ENCODE results near the gene IFT88. TPM values are rescaled to one million over a fixed set of nuclear protein-coding genes. Genes with fewer than 3 reads are reported as not detected.

The IFT88 gene
- total RNA-seq, 1 experiment from 2014 or later: 5.2 TPM

DNA sequence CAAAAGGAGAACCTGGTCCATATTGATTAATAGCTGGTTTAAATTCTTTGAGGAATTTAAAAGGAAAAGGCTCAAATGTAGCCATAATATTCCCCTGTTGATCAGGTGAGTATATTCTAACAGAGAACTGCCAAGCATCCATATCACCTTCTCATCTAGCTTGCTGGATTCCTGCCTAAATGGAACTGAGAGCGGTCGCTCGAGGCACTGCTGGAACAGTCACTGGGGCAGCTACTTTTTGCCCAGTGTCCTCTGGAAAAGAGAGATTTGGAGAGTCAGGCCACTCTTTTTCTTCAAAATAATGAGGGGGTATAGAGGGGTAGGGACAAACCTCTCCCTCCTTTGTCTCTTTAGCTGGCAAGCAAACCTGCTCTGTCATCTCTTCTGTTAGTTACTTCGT, 117.1 kb downstream of the IFT88 start:
- no peaks in the 10 kb centered on the region for H4K20me1 ChIP-seq (ENCODE audit: control insufficient read depth, insufficient read depth, insufficient read length)
- Mint-ChIP-seq H3K4me3 (no peak overlapping the region), H3K4me1 (peaks cover 47 to 53% of the 10 kb centered on the region in 2 experiments), H3K9me3 (no peaks in the 10 kb centered on the region), H3K27ac (peak overlapping the region in 1 of 3 experiments; percentile 85; a peak in 2 of 7 replicates), H3K27me3 (ENCODE audit: low read depth) (no peaks in the 10 kb centered on the region), H3K36me3 (ENCODE audit: insufficient read depth in 1 of 3, low read depth in 3 of 3) (no peaks in the 10 kb centered on the region)
- TF ChIP-seq, protein P1, sequence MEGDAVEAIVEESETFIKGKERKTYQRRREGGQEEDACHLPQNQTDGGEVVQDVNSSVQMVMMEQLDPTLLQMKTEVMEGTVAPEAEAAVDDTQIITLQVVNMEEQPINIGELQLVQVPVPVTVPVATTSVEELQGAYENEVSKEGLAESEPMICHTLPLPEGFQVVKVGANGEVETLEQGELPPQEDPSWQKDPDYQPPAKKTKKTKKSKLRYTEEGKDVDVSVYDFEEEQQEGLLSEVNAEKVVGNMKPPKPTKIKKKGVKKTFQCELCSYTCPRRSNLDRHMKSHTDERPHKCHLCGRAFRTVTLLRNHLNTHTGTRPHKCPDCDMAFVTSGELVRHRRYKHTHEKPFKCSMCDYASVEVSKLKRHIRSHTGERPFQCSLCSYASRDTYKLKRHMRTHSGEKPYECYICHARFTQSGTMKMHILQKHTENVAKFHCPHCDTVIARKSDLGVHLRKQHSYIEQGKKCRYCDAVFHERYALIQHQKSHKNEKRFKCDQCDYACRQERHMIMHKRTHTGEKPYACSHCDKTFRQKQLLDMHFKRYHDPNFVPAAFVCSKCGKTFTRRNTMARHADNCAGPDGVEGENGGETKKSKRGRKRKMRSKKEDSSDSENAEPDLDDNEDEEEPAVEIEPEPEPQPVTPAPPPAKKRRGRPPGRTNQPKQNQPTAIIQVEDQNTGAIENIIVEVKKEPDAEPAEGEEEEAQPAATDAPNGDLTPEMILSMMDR (conservative IDR thresholded peaks at IDR 0.05): no peak
- no peak overlapping the region for H4K5ac ChIP-seq (ENCODE audit: insufficient read length, low read depth, low read length)
- no peak overlapping the region for H3K4ac ChIP-seq (ENCODE audit: low read depth, low read length)
- no peaks in the 10 kb centered on the region; the same call in 1 of the 2 replicates for H3K4me1 ChIP-seq (ENCODE audit: insufficient read depth, low read length)
- no peak overlapping the region for H2BK15ac ChIP-seq (ENCODE audit: low read depth, low read length)
- H3K79me2 ChIP-seq (ENCODE audit: insufficient read depth, low read length): no peaks in the 10 kb centered on the region
- H2AFZ ChIP-seq (ENCODE audit: low read length): no peak overlapping the region
- no peak overlapping the region for H4K8ac ChIP-seq (replicated peaks; ENCODE audit: insufficient read length, low read depth, low read length)
- H2AK5ac ChIP-seq (ENCODE audit: insufficient read length, low read length): no peak overlapping the region
- WGBS (ENCODE audit: extremely low coverage, insufficient read length, low lambda C conversion rate): no CpG with 5 or more reads among the region's 4 CpGs
- no peak overlapping the region for H3K14ac ChIP-seq (ENCODE audit: insufficient read depth, low read length)
- H2BK120ac ChIP-seq (ENCODE audit: low read depth, low read length, poor library complexity, severe bottlenecking): no peak overlapping the region
- no peak overlapping the region for H4K91ac ChIP-seq (ENCODE audit: insufficient read length, low read depth, low read length)
- no peak overlapping the region for H3K9ac ChIP-seq (ENCODE audit: extremely low read depth, insufficient read length, low read length)
- no peak overlapping the region for H3K18ac ChIP-seq (ENCODE audit: insufficient read length, low read depth, low read length)
- no peak for DNase-seq
- no peak overlapping the region for H2BK5ac ChIP-seq (ENCODE audit: insufficient read length, low read length)
- H3K79me1 ChIP-seq (ENCODE audit: insufficient read depth, low read depth, low read length, poor library complexity, severe bottlenecking): no peaks in the 10 kb centered on the region
- no peaks in the 10 kb centered on the region for H3K23me2 ChIP-seq (ENCODE audit: insufficient read length, low read depth, low read length, poor library complexity, severe bottlenecking)
- H3K27me3 ChIP-seq (ENCODE audit: insufficient read depth, low read length): no peaks in the 10 kb centered on the region
- H2BK12ac ChIP-seq (ENCODE audit: insufficient read length, low read depth, low read length): no peak overlapping the region
- H2BK20ac ChIP-seq (ENCODE audit: low read depth, low read length, poor library complexity, severe bottlenecking): no peak overlapping the region
- H3K4me2 ChIP-seq (ENCODE audit: insufficient read depth, insufficient read length, low read length): no peak overlapping the region
- no peak overlapping the region for H3K23ac ChIP-seq (ENCODE audit: insufficient read length, low read depth, low read length)
- no peak overlapping the region for H3K27ac ChIP-seq (ENCODE audit: insufficient read length, low read depth, low read length)
- no peak overlapping the region for H3K56ac ChIP-seq (ENCODE audit: insufficient read length, low read depth, low read length)
- H3K9me3 ChIP-seq (ENCODE audit: control insufficient read depth, low read depth, low read length): no peaks in the 10 kb centered on the region
- H3T11ph ChIP-seq (ENCODE audit: low read length): no peak overlapping the region

Measured in H9 (cell line).